ENCODE data around the gene BCS1L.
A peak's percentile ranks its signal among the peaks of the same experiment; 100 is the strongest.
"Not testable (repeated sequence)": the region's sequence is repeated elsewhere in the genome, so short reads cannot be mapped to it uniquely, and the experiment has no call there.

The BCS1L gene

GRCh38 chr2:218655751-218656150 is 3.7 kb upstream of the BCS1L start:
- in situ Hi-C loops (cut with HindIII; ENCODE audit: low pct_ligation_motif_present, low pct_unique_long_range_greater_than_20kb, low sequenced_read_pairs), result no loop called here
- DNase-seq, result no peak

GRCh38 chr2:218658671-218659257 is 719 bp upstream of the BCS1L start:
- in situ Hi-C loops (cut with HindIII; ENCODE audit: low pct_ligation_motif_present, low pct_unique_long_range_greater_than_20kb, low sequenced_read_pairs), result no loop called here
- DNase-seq, result peak; percentile 73

- DNase-seq, result no peak
- in situ Hi-C loops (cut with HindIII; ENCODE audit: low pct_ligation_motif_present, low pct_unique_long_range_greater_than_20kb, low sequenced_read_pairs), result no loop called here
Measured at GRCh38 chr2:218659988-218660358, 490 bp downstream of the BCS1L start.

- in situ Hi-C loops (cut with HindIII; ENCODE audit: low pct_ligation_motif_present, low pct_unique_long_range_greater_than_20kb, low sequenced_read_pairs), result no loop called here
- DNase-seq, result no peak
Measured at GRCh38 chr2:218662377-218662776, 2.9 kb downstream of the BCS1L start.

- no peak for DNase-seq
- in situ Hi-C loops (cut with HindIII; ENCODE audit: low pct_ligation_motif_present, low pct_unique_long_range_greater_than_20kb, low sequenced_read_pairs), result no loop called here
Measured at GRCh38 chr2:218662827-218663226, 3.3 kb downstream of the BCS1L start.

- no peak for DNase-seq
- in situ Hi-C loops (cut with HindIII; ENCODE audit: low pct_ligation_motif_present, low pct_unique_long_range_greater_than_20kb, low sequenced_read_pairs), result no loop called here
Measured at GRCh38 chr2:218663901-218664300, 4.4 kb downstream of the BCS1L start.

- in situ Hi-C loops (cut with HindIII; ENCODE audit: low pct_ligation_motif_present, low pct_unique_long_range_greater_than_20kb, low sequenced_read_pairs), result no loop called here
Measured at GRCh38 chr2:218664653-218665052, 5.2 kb downstream of the BCS1L start.

GRCh38 chr2:218671097-218671653 is 11.7 kb downstream of the BCS1L start:
- in situ Hi-C loops (cut with HindIII; ENCODE audit: low pct_ligation_motif_present, low pct_unique_long_range_greater_than_20kb, low sequenced_read_pairs), result no loop called here
- peak; percentile 45 for DNase-seq

More at GRCh38 chr2:218664653-218665052, 5.2 kb downstream of the BCS1L start:
- no peak for DNase-seq

- in situ Hi-C loops (cut with HindIII; ENCODE audit: low pct_ligation_motif_present, low pct_unique_long_range_greater_than_20kb, low sequenced_read_pairs), result no loop called here
Measured at GRCh38 chr2:218671654-218672566, 12.4 kb downstream of the BCS1L start, which contains the start of the genes RNF25 and STK36. Gene RNF25, minus strand, starts transcription at chr2:218672002. Its CDS starts 32 bp downstream, at chr2:218671970. Gene STK36, plus strand, starts transcription at chr2:218672086. Its CDS starts 744 bp downstream, at chr2:218672830.

GRCh38 chr2:218679119-218679518 is 19.6 kb downstream of the BCS1L start:
- in situ Hi-C loops (cut with HindIII; ENCODE audit: low pct_ligation_motif_present, low pct_unique_long_range_greater_than_20kb, low sequenced_read_pairs), result no loop called here
- no peak for DNase-seq

More at GRCh38 chr2:218671654-218672566, 12.4 kb downstream of the BCS1L start, which contains the start of the genes RNF25 and STK36:
- peak; percentile 87 for DNase-seq

- in situ Hi-C loops (cut with HindIII; ENCODE audit: low pct_ligation_motif_present, low pct_unique_long_range_greater_than_20kb, low sequenced_read_pairs), result no loop called here
Measured at GRCh38 chr2:218680061-218680460, 20.6 kb downstream of the BCS1L start.

GRCh38 chr2:218687400-218688060 is 28.0 kb downstream of the BCS1L start:
- in situ Hi-C loops (cut with HindIII; ENCODE audit: low pct_ligation_motif_present, low pct_unique_long_range_greater_than_20kb, low sequenced_read_pairs), result not testable (repeated sequence)
- peak; percentile 89 for DNase-seq

More at GRCh38 chr2:218680061-218680460, 20.6 kb downstream of the BCS1L start:
- DNase-seq, result no peak

- in situ Hi-C loops (cut with HindIII; ENCODE audit: low pct_ligation_motif_present, low pct_unique_long_range_greater_than_20kb, low sequenced_read_pairs), result no loop called here
Measured at GRCh38 chr2:218691234-218691633, 31.8 kb downstream of the BCS1L start.

GRCh38 chr2:218694405-218695145 is 35.1 kb downstream of the BCS1L start:
- in situ Hi-C loops (cut with HindIII; ENCODE audit: low pct_ligation_motif_present, low pct_unique_long_range_greater_than_20kb, low sequenced_read_pairs), result no loop called here
- DNase-seq, result peak; percentile 46

More at GRCh38 chr2:218691234-218691633, 31.8 kb downstream of the BCS1L start:
- no peak for DNase-seq

GRCh38 chr2:218698885-218699284 is 39.4 kb downstream of the BCS1L start:
- no peak for DNase-seq
- in situ Hi-C loops (cut with HindIII; ENCODE audit: low pct_ligation_motif_present, low pct_unique_long_range_greater_than_20kb, low sequenced_read_pairs), result no loop called here

GRCh38 chr2:218701806-218702205 is 42.3 kb downstream of the BCS1L start:
- in situ Hi-C loops (cut with HindIII; ENCODE audit: low pct_ligation_motif_present, low pct_unique_long_range_greater_than_20kb, low sequenced_read_pairs), result no loop called here
- DNase-seq, result no peak

GRCh38 chr2:218703341-218703740 is 43.9 kb downstream of the BCS1L start:
- in situ Hi-C loops (cut with HindIII; ENCODE audit: low pct_ligation_motif_present, low pct_unique_long_range_greater_than_20kb, low sequenced_read_pairs), result no loop called here
- DNase-seq, result no peak

GRCh38 chr2:218708086-218708485 is 48.6 kb downstream of the BCS1L start:
- in situ Hi-C loops (cut with HindIII; ENCODE audit: low pct_ligation_motif_present, low pct_unique_long_range_greater_than_20kb, low sequenced_read_pairs), result no loop called here
- DNase-seq, result no peak
